GM18868 (cell line): ENCODE results near the gene MYH9.
"Not testable (repeated sequence)": the region's sequence is repeated elsewhere in the genome, so short reads cannot be mapped to it uniquely, and the experiment has no call there.

ENCODE experiments used
- ATAC-seq: cut with Tn5 transposase; IDR thresholded peaks from one replicate; pipeline ENCODE4 v1.9.1; 2021; ENCODE audit warnings: mild to moderate bottlenecking, moderate library complexity; ENCODE audit not compliant: unreplicated experiment

Gene MYH9

DNA sequence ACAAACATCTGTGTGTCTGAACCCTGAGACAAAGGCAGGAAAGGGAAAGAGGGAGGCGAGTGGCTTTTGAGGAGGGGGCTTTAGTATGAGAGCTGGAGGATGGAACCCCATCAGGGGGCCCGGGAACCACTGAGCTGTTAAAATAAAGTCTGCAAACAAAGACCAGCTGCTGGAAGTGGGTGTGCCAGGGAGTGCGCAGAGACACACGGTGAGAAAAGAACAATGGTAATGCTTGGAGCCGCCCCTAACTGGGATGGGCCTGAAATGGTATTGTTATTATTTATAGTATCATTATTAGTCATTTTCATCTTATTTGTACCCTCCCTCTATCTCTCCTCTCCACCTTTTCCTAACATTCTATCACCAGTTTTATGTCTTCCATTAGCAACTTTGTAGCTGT lies 132.2 kb downstream of the MYH9 start:
- ATAC-seq = not testable (repeated sequence)

GRCh38 chr22:36253523-36254490 lies 134.0 kb downstream of the MYH9 start:
- no peak for ATAC-seq

- ATAC-seq = peak; percentile 65
These were observed 134.8 kb downstream of the MYH9 start, which contains the start of gene APOL1 for GRCh38 chr22:36252754-36253522. TSS of gene APOL1 (plus strand) at chr22:36253133. CDS start at chr22:36254956, 1,823 bp downstream.

GRCh38 chr22:36251979-36252608 lies 135.7 kb downstream of the MYH9 start:
- not testable (repeated sequence) for ATAC-seq

DNA sequence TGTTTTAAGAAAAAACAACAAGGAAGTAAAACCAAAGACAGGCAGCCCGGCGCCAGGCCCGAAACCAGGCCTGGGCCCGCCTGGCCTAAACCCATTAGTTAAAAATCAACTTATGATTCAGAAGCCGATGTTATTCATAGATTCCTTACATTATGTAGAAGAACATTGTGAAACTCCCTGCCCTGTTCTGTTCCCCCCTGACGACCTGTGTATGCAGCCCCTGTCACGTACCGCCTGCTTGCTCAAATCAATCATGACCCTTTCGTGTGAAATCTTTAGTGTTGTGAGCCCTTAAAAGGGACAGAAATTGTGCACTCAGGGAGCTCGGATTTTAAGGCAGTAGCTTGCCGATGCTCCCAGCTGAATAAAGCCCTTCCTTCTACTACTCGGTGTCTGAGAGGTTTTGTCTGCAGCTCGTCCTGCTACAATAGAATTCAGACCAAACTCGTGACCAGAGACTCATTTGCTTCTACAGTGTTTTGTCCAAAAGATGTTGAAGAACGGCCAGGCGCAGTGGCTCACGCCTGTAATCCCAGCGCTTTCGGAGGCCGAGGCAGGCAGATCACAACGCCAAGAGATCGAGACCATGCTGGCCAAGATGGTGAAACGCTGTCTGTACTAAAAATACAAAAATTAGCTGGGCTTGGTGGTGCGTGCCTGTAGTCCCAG lies 137.3 kb downstream of the MYH9 start:
- ATAC-seq = not testable (repeated sequence)

- no peak for ATAC-seq
These were observed 138.6 kb downstream of the MYH9 start for GRCh38 chr22:36249160-36249559.

GRCh38 chr22:36247955-36248354 lies 139.8 kb downstream of the MYH9 start:
- ATAC-seq = no peak

- ATAC-seq = no peak
These were observed 141.0 kb downstream of the MYH9 start for GRCh38 chr22:36246718-36247117.

GRCh38 chr22:36245805-36246356 lies 141.9 kb downstream of the MYH9 start:
- no peak for ATAC-seq

GRCh38 chr22:36244522-36245391 lies 143.0 kb downstream of the MYH9 start:
- no peak for ATAC-seq

DNA sequence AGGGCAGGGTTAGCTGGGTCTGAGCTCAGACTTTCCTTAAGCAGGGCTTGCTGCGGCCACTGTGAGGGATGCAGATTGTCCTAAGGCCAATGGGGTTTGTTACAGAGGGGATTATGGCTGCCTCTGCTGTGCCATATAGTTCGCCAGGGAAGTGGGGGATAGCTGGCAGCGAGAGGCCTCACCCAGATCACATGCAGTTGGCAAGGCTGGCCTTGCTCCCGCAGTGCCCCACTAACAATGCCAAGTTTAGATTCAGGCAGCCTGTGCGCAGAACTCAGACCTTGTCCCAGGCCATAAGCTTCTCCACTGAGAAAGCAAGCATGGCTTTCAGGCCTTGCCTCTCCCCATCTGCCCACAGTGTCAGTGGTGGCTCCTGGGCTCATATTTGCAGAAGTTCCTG lies 143.8 kb downstream of the MYH9 start:
- no peak for ATAC-seq

- peak; percentile 93 for ATAC-seq
These were observed 148.2 kb downstream of the MYH9 start, which contains the start of gene APOL2 for GRCh38 chr22:36239401-36240171. TSS of gene APOL2 (minus strand) at chr22:36239527. CDS start at chr22:36233162, 6,365 bp downstream.

GRCh38 chr22:36239150-36239400 lies 148.7 kb downstream of the MYH9 start:
- no peak for ATAC-seq

DNA sequence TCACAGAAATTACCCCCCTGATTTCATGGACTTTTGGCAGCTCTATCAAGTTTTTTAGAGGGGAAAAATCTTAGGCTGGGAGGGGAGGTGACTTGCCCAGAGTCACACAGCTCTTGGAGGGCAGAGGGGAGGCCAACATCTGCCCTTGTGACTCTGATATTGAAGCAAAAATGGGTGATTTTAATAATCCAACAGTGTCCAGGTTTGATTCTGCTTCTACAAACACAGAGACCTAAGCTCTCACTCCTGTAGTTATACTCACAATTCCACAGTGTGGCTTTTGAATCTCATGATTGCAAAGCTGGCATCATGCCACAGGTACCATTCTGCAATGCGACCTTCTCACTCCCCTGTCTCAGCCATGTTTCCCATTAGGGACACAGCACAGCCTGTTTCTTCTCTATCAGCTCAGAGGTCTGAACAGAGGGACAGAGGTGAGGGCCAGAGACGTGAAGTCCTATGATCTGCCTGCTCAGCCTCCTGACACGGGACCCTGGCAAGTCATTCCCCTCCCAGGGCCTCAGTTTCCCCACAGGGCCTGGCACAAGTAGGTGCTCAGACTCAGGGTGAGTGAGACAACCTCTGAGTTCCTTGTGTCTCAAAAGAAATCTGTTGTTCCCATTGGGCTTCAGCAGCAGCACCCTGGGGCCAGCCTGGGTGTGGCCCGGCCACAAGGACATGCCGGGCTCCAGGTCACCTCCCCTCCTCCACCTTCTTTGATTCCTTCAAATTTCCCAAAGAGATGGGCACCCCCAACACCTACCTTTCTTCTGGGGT lies 149.2 kb downstream of the MYH9 start:
- no peak for ATAC-seq

GRCh38 chr22:36237462-36238372 lies 150.1 kb downstream of the MYH9 start:
- no peak for ATAC-seq

- ATAC-seq = no peak
These were observed 151.1 kb downstream of the MYH9 start for GRCh38 chr22:36236388-36237319.
